ENCODE measurements around the gene NDUFA8. TPM values are rescaled to one million over a fixed set of nuclear protein-coding genes. Genes with fewer than 3 reads are reported as not detected.

Gene NDUFA8
- total RNA-seq, 1 experiment from 2014 or later: 55.5 TPM

GRCh38 chr9:122116448-122117173, 43.0 kb downstream of the NDUFA8 start:
- CTCF ChIA-PET: interaction anchor here (0.8 kb wide), 1 partner anchor 28 kb away, joined by 4 read pairs; no protein-coding TSS in a partner anchor
- no peak for TF ChIP-seq TCF7L2 (IDR thresholded peaks at IDR 0.05; ENCODE audit: low read depth, low read length)
- TF ChIP-seq SIN3A (IDR thresholded peaks at IDR 0.05; ENCODE audit: borderline replicate concordance, insufficient read depth, low read depth, low read length): no peak
- no peak for TF ChIP-seq CTCF (IDR thresholded peaks at IDR 0.05)
- no peak for TF ChIP-seq POLR2AphosphoS5 (IDR thresholded peaks at IDR 0.05; ENCODE audit: low read depth, low read length)
- TF ChIP-seq REST (IDR thresholded peaks at IDR 0.05; ENCODE audit: insufficient read depth in 1 of 2, low read depth in 2 of 2, low read length in 1 of 2): no peak
- ATAC-seq (no peak), DNase-seq (ENCODE audit: low read depth, low spot score) (no peak)
- intact Hi-C loops (cut with micrococcal nuclease; ENCODE audit: unreplicated experiment): no loop called here
- no peak overlapping the region for H3K27ac ChIP-seq (ENCODE audit: low read length)
- POLR2A ChIA-PET: no interaction called here
- H3K27me3 ChIP-seq (ENCODE audit: control insufficient read depth, insufficient read depth, low read length): no peaks in the 10 kb centered on the region
- H3K36me3 ChIP-seq (ENCODE audit: control insufficient read depth, insufficient read depth, low read length): no peaks in the 10 kb centered on the region
- H3K4me3 ChIP-seq (ENCODE audit: low read depth in 2 of 2, low read length in 2 of 2): no peak overlapping the region
- H3K4me1 ChIP-seq (ENCODE audit: control insufficient read depth, insufficient read depth, low read length): no peaks in the 10 kb centered on the region
- in situ Hi-C loops (cut with HindIII; ENCODE audit: low pct_unique_long_range_greater_than_20kb, low sequenced_read_pairs): no loop called here
- no TSS peak for BruUV-seq (replicated peaks)
- no peaks in the 10 kb centered on the region for H3K9me3 ChIP-seq (ENCODE audit: control insufficient read depth, insufficient read depth, low read depth, low read length)

- ChIA-PET CTCF (no interaction called here), POLR2A (interaction anchor here (0.6 to 0.9 kb wide), 2 partner anchors 18 to 1400 kb away, joined by 3 to 5 read pairs; no protein-coding TSS in a partner anchor)
- ATAC-seq: no peak
- in situ Hi-C loops (cut with HindIII; ENCODE audit: low pct_unique_long_range_greater_than_20kb, low sequenced_read_pairs): no loop called here
- no peak for DNase-seq (ENCODE audit: low read depth, low spot score)
- intact Hi-C loops (cut with micrococcal nuclease; ENCODE audit: unreplicated experiment): no loop called here
- H3K27ac ChIP-seq (ENCODE audit: low read length): no peak overlapping the region
- H3K9me3 ChIP-seq (ENCODE audit: control insufficient read depth, insufficient read depth, low read depth, low read length): no peaks in the 10 kb centered on the region
- no peaks in the 10 kb centered on the region for H3K4me1 ChIP-seq (ENCODE audit: control insufficient read depth, insufficient read depth, low read length)
- H3K27me3 ChIP-seq (ENCODE audit: control insufficient read depth, insufficient read depth, low read length): no peaks in the 10 kb centered on the region
- no peak overlapping the region for H3K4me3 ChIP-seq (ENCODE audit: low read depth in 2 of 2, low read length in 2 of 2)
- TF ChIP-seq CTCF (IDR thresholded peaks at IDR 0.05) (no peak), TCF7L2 (IDR thresholded peaks at IDR 0.05; ENCODE audit: low read depth, low read length) (no peak), REST (IDR thresholded peaks at IDR 0.05; ENCODE audit: insufficient read depth in 1 of 2, low read depth in 2 of 2, low read length in 1 of 2) (no peak), SIN3A (IDR thresholded peaks at IDR 0.05; ENCODE audit: borderline replicate concordance, insufficient read depth, low read depth, low read length) (no peak), POLR2AphosphoS5 (IDR thresholded peaks at IDR 0.05; ENCODE audit: low read depth, low read length) (no peak)
- BruUV-seq (replicated peaks): no TSS peak
- no peaks in the 10 kb centered on the region for H3K36me3 ChIP-seq (ENCODE audit: control insufficient read depth, insufficient read depth, low read length)
Measured at GRCh38 chr9:122116040-122116439, 43.5 kb downstream of the NDUFA8 start.

Measured in Panc1 (cell line).